HG03378 (cell line): Measurements from ENCODE around the gene SSR1.
"Not testable (repeated sequence)": the region's sequence is repeated elsewhere in the genome, so short reads cannot be mapped to it uniquely, and the experiment has no call there.

Experiments
- ATAC-seq: cut with Tn5 transposase; IDR thresholded peaks from one replicate; pipeline ENCODE4 v1.9.1; 2021; ENCODE audit warnings: mild to moderate bottlenecking, moderate library complexity; ENCODE audit not compliant: unreplicated experiment

Gene SSR1

GRCh38 chr6:7282097-7282906 is 30.7 kb downstream of the SSR1 start:
- ATAC-seq = no peak

- no peak for ATAC-seq
These were observed 36.8 kb downstream of the SSR1 start for GRCh38 chr6:7276199-7276524.

GRCh38 chr6:7274525-7274924 is 38.5 kb downstream of the SSR1 start:
- ATAC-seq = not testable (repeated sequence)

- no peak for ATAC-seq
These were observed 39.3 kb downstream of the SSR1 start for GRCh38 chr6:7273709-7274108.

- no peak for ATAC-seq
These were observed 41.8 kb downstream of the SSR1 start for GRCh38 chr6:7271205-7271534.

- no peak for ATAC-seq
These were observed 42.4 kb downstream of the SSR1 start for GRCh38 chr6:7270320-7271204.

- no peak for ATAC-seq
These were observed 43.2 kb downstream of the SSR1 start for GRCh38 chr6:7269816-7270215.

GRCh38 chr6:7268816-7269555 is 44.0 kb downstream of the SSR1 start:
- ATAC-seq = no peak

GRCh38 chr6:7268362-7268761 is 44.6 kb downstream of the SSR1 start:
- ATAC-seq = no peak

- ATAC-seq = no peak
These were observed 45.4 kb downstream of the SSR1 start for GRCh38 chr6:7267466-7268091.

GRCh38 chr6:7267071-7267465 is 45.9 kb downstream of the SSR1 start:
- ATAC-seq = no peak

GRCh38 chr6:7265385-7265726 is 47.6 kb downstream of the SSR1 start:
- ATAC-seq = not testable (repeated sequence)

GRCh38 chr6:7264686-7265384 is 48.2 kb downstream of the SSR1 start:
- no peak for ATAC-seq

- ATAC-seq = no peak
These were observed 49.0 kb downstream of the SSR1 start for GRCh38 chr6:7264041-7264440.

- not testable (repeated sequence) for ATAC-seq
These were observed 49.5 kb downstream of the SSR1 start for GRCh38 chr6:7263519-7263805.

GRCh38 chr6:7262746-7263518 is 50.1 kb downstream of the SSR1 start:
- ATAC-seq = no peak

GRCh38 chr6:7261852-7262461 is 51.0 kb downstream of the SSR1 start:
- no peak for ATAC-seq

- ATAC-seq = peak; percentile 68
These were observed 51.8 kb downstream of the SSR1 start for GRCh38 chr6:7261032-7261841.
